ENCODE measurements around the gene SNRNP48. TPM values are rescaled to one million over a fixed set of nuclear protein-coding genes. Genes with fewer than 3 reads are reported as not detected.

SNRNP48 gene
- total and polyA plus RNA-seq, 7 donors: 8.3 to 40.8 (median 9.9) TPM

GRCh38 chr6:7550433-7550801, 39.6 kb upstream of the SNRNP48 start:
- WGBS, 3 donors: 85 to 91% (median 89%) methylated on average over 2 of the region's 2 CpGs
- no peak for ATAC-seq
- Histone ChIP-seq H3K4me3 (no peak overlapping the region), H3K27me3 (ENCODE audit: insufficient read depth in 3 of 3, low read length in 2 of 3) (peaks cover 3 to 39% (median 4%) of the 10 kb centered on the region in 3 donors), H3K4me1 (no peaks in the 10 kb centered on the region), H3K9me3 (no peaks in the 10 kb centered on the region), H3K27ac (no peak overlapping the region), H3K36me3 (ENCODE audit: insufficient read depth in 1 of 2, low read depth in 1 of 2) (no peaks in the 10 kb centered on the region)
- no peak for DNase-seq
- intact Hi-C loops (cut with DNase I): no loop called here
- TF ChIP-seq CTCF (IDR thresholded peaks at IDR 0.05): no peak

- WGBS, 3 donors: 69 to 80% (median 70%) methylated on average over 6 of the region's 6 CpGs
- TF ChIP-seq CTCF (IDR thresholded peaks at IDR 0.05): no peak
- ATAC-seq (no peak), DNase-seq (no peak)
- no peaks in the 10 kb centered on the region for H3K4me1 ChIP-seq
- H3K9me3 ChIP-seq: no peaks in the 10 kb centered on the region
- intact Hi-C loops (cut with DNase I): no loop called here
- no peak overlapping the region for H3K27ac ChIP-seq
- H3K4me3 ChIP-seq: no peak overlapping the region
- H3K36me3 ChIP-seq (ENCODE audit: insufficient read depth in 1 of 2, low read depth in 1 of 2): no peaks in the 10 kb centered on the region
- H3K27me3 ChIP-seq (ENCODE audit: insufficient read depth in 3 of 3, low read length in 2 of 3): peaks cover 0 to 6% (median 0%) of the 10 kb centered on the region in 3 donors
Measured at GRCh38 chr6:7554533-7555275, 35.3 kb upstream of the SNRNP48 start.

GRCh38 chr6:7555671-7556070, 34.3 kb upstream of the SNRNP48 start:
- Histone ChIP-seq H3K27me3 (ENCODE audit: insufficient read depth in 3 of 3, low read length in 2 of 3) (peaks cover 0 to 5% (median 0%) of the 10 kb centered on the region in 3 donors), H3K36me3 (ENCODE audit: insufficient read depth in 1 of 2, low read depth in 1 of 2) (no peaks in the 10 kb centered on the region), H3K27ac (no peak overlapping the region), H3K9me3 (no peaks in the 10 kb centered on the region), H3K4me1 (no peaks in the 10 kb centered on the region), H3K4me3 (no peak overlapping the region)
- no peak for TF ChIP-seq CTCF (IDR thresholded peaks at IDR 0.05)
- no peak for DNase-seq
- intact Hi-C loops (cut with DNase I): no loop called here
- 80 to 84% (median 82%) methylated on average over 11 of the region's 11 CpGs for WGBS, 3 donors
- ATAC-seq: no peak

GRCh38 chr6:7556394-7557106, 33.4 kb upstream of the SNRNP48 start:
- Histone ChIP-seq H3K9me3 (no peaks in the 10 kb centered on the region), H3K27ac (no peak overlapping the region), H3K4me1 (no peaks in the 10 kb centered on the region)

More at GRCh38 chr6:7556394-7557106, 33.4 kb upstream of the SNRNP48 start:
- no peaks in the 10 kb centered on the region for H3K36me3 ChIP-seq (ENCODE audit: insufficient read depth in 1 of 2, low read depth in 1 of 2)
- DNase-seq (no peak), ATAC-seq (no peak)
- H3K4me3 ChIP-seq: no peak overlapping the region
- H3K27me3 ChIP-seq (ENCODE audit: insufficient read depth in 3 of 3, low read length in 2 of 3): peaks cover 0 to 5% (median 3%) of the 10 kb centered on the region in 3 donors
- 87 to 89% (median 87%) methylated on average over 12 of the region's 12 CpGs for WGBS, 3 donors
- intact Hi-C loops (cut with DNase I): no loop called here
- no peak for TF ChIP-seq CTCF (IDR thresholded peaks at IDR 0.05)
